NCI-H446 treated with DMSO at 0.1 percent for 48 hours (cell line): ENCODE data around the gene HOXB2.
"Not testable (repeated sequence)": the region's sequence is repeated elsewhere in the genome, so short reads cannot be mapped to it uniquely, and the experiment has no call there.

Experiments
- DNase-seq: peaks from one replicate; lab custom pipeline; 2025; lab: John Stamatoyannopoulos, UW

HOXB2 gene

DNA sequence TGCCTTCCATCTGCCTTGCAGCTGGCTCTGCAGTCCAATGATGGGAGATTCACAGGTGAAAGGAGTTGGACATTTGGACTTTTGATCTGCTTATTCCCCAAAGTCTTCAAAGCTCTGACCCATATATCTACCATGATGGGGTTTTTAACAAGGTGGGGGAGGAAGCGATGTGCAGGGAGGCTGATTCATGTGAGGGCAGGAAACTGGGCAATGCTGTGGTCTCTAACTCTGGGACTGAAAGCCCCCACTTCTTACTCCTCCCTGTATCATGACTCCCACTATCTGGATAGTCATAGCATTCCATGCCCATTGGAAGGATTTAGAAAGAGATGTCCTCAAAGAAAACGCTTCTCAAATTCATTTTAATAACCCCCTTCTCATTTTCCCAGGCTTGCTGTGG is 30.4 kb downstream of the HOXB2 start:
- DNase-seq: no peak

- DNase-seq: no peak
Measured at GRCh38 chr17:48513666-48514455, 31.0 kb downstream of the HOXB2 start.

- no peak for DNase-seq
Measured at GRCh38 chr17:48513097-48513496, 31.8 kb downstream of the HOXB2 start.

DNA sequence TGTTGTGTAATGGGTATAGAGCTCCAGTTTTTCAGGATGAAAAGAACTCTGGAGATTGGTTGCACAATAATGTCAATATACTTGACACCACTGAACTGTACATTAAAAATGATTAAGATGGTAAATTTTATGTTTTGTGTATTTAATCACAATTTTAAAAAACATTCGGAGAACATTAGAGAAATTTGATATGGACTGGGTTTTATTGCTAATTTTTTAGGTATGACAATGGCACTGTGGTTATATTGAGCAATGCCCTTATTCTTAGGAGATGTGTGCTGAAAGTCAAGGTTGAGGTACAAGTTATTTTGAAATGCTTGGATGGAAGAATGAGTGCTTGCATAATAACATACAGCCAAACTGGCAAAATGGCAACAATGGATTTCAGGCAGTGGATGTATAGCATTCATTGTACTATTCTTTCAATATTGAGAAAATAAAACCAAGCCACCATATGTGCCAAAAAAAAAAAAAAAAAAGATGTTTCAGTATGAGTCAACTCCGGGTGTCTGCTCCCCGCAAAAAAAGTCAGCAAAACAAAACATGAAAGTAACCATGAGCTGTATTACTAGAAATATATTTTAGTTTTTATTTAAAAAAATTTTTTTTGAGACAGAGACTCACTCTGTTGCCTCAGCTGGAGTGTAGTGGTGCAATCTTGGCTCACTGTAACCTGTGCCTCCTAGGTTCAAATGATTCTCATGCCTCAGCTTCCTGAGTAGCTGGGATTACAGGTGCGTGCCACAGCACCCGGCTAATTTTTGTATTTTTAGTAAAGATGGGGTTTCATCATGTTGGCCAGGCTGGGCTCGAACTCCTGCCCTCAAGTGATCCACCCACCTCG is 33.9 kb downstream of the HOXB2 start:
- DNase-seq: no peak

DNA sequence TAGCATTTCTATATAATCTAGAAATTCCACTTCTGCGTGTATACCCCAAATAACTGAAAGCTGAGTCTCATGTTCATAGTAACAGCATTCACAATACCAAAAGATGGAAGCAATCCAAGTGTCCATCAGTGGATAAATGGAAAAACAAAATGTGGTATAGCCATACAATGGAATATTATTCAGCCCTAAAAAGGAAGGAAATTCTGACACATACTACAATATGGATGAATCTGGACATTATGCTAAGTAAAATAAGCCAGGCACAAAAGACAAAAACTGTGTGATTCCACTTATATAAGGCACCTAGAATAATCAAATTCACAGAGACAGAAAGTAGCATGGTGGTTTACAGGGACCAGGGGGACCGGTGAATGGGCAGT is 34.5 kb downstream of the HOXB2 start:
- no peak for DNase-seq

DNA sequence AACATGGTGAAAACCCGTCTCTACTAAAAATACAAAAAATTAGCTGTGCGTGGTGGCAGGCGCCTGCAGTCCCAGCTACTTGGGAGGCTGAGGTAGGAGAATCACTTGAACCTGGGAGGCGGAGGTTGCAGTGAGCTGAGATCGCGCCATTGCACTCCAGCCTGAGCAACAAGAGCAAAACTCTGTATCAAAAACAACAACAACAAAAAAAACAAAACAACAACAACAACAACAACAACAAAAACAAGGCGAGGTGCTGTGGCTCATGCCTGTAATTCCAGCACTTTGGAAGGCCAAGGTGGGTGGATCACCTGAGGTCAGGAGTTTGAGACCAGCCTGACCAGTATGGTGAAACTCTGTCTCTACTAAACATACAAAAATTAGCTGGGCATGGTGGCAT is 35.2 kb downstream of the HOXB2 start:
- not testable (repeated sequence) for DNase-seq

GRCh38 chr17:48506246-48506645 is 38.7 kb downstream of the HOXB2 start:
- no peak for DNase-seq

- no peak for DNase-seq
Measured at GRCh38 chr17:48505788-48506187, 39.1 kb downstream of the HOXB2 start.

- no peak for DNase-seq
Measured at GRCh38 chr17:48504953-48505352, 40.0 kb downstream of the HOXB2 start.

DNA sequence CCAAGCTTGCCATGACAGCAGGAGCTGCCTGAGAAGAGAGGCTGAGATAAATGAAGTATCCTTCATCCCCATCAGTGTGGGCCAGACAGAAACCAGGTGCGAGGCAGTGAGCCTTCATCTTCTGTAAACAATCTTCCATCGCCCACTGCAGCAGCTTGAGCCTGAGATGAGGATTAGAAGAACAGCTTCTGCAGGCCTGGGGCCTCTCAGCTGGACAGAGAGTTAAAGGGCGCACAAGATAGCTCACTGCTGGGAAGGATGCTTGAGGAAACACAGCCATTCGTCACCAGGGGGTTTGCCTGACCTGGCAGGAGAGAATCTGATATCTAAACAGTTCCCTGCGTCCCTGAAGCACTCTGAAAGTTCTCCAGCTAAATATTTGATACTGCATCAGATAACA is 41.2 kb downstream of the HOXB2 start:
- no peak for DNase-seq

GRCh38 chr17:48502901-48503300 is 42.0 kb downstream of the HOXB2 start:
- DNase-seq: no peak

GRCh38 chr17:48502312-48502711 is 42.6 kb downstream of the HOXB2 start:
- no peak for DNase-seq

DNA sequence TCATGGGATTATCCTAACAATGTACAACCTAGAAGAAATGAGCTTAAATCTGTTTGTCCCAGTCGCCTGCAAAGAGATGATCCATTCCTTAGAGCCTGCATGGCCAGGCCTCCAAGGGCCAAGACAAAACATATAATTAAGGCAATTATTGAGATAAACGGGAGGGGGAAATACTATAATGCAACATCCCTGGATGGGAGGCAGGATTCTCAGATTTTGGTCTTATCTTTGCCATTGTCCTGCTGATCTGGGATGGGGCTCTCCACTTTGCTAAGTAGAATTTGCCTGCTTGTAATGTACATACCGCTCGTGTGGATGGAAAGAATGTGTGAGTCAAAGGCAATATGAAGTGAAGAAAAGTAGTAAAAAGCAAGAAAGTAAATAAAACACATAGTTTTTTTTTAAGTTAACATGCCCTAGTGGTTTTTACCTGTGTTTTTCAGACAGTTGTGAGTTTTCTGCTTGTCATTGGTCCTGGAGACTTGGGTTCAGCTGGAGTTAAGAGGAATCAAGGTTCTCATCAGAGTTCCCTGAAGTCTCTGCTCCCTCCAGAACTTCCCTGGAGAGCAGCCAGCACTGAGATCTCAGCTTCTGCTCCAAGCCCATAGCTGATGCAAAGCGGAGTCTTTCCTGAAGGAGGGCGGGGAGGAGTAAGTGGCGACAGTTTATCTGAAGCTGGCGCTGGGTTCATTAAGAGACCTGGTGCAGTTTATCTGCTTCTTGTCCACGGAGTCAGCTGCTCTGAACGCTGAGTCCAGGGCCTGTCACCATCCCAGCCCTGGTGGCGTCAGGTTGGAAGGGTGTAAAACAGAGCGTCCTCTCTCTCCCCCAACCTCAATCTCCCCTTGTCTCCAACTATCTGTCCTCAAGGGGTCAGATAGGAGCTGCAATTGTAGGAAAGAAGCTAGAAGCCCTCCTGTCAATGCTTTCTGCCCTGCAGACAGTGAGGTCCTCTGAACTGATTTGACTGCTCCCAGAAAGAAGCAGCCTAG is 44.2 kb downstream of the HOXB2 start:
- DNase-seq: no peak

DNA sequence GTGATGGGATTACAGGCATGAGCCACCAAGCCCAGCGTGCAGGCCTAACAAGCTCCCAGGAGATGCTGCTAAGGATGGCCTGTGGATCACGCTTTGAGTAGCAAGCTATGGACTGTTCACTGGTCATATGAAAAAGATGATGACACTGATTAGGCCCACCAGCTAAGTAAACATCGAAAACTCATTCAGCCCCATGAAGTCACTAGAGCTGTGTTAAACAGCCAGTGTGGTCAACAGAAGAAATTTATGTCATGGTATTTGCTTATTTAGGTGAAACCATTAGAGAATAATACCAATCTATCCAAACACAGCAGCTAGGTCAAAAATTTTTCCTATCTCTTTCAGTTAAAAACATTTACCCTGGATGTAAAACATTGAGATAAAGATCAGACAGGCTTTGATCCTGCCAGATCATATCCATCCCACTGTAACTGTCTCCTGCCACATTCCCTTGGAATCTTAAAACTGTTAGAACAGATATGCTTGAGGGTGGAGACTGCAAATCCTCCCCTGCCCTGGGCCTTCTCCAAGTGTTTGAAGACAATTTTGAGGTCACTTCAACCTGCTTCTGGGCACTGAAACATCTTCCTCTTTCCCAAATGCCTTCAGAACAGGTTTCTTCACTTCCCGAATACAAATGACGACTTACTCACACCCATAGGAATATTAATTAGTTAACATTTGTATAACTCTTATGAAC is 45.0 kb downstream of the HOXB2 start:
- no peak for DNase-seq

GRCh38 chr17:48499248-48499647 is 45.7 kb downstream of the HOXB2 start:
- no peak for DNase-seq

GRCh38 chr17:48498164-48498850 is 46.6 kb downstream of the HOXB2 start:
- DNase-seq: no peak

GRCh38 chr17:48497103-48497502 is 47.8 kb downstream of the HOXB2 start:
- DNase-seq: no peak

- DNase-seq: no peak
Measured at GRCh38 chr17:48494335-48494734, 50.6 kb downstream of the HOXB2 start.
